Body of pancreas (tissue), 4 donors: ENCODE results near the gene SEZ6L. TPM values are rescaled to one million over a fixed set of nuclear protein-coding genes. Genes with fewer than 3 reads are reported as not detected.

Source experiments
- ATAC-seq: fragments of 150-250 bp; one replicate; pipeline ENCODE4 v1.9.1; 2016
- DNase-seq, 4 donors: peaks; one replicate each; pipeline ENCODE4 v3.0.0-alpha.2; 2019
- H3K27ac ChIP-seq, 4 donors: fragments of 200-600 bp; sonication (generic); 1 replicate in 3 of 4; 2 replicates in 1 of 4; pipeline versions ENCODE4 v1.5.1 to v1.6.1; 2016 to 2019; ENCODE audit warnings: mild to moderate bottlenecking in 1 of 4, mixed read lengths in 1 of 4, moderate library complexity in 1 of 4
- H3K27me3 ChIP-seq, 2 donors: fragments of 200-600 bp; sonication (generic); one replicate each; pipeline ENCODE4 v1.6.0; 2016; ENCODE audit warnings: mild to moderate bottlenecking in 1 of 2
- H3K36me3 ChIP-seq, 2 donors: fragments of 200-600 bp; sonication (generic); replicated peaks in 1 of 2; 2 replicates each; pipeline ENCODE4 v1.5.1; 2016; ENCODE audit warnings: low read depth in 2 of 2; ENCODE audit not compliant: insufficient read depth in 1 of 2
- H3K4me1 ChIP-seq: fragments of 200-600 bp; sonication (generic); one replicate; pipeline ENCODE4 v1.6.0; 2016
- H3K4me3 ChIP-seq, 2 donors: fragments of 200-600 bp; sonication (generic); 1 replicate in 1 of 2; 2 replicates in 1 of 2; pipeline ENCODE4 v1.5.1; 2016 to 2019
- H3K9me3 ChIP-seq, 3 donors: fragments of 200-600 bp; sonication (generic); 1 replicate in 2 of 3; 2 replicates in 1 of 3; pipeline ENCODE4 v1.5.1; 2016
- POLR2A ChIP-seq, 3 donors: fragments of 450-650 bp; IDR thresholded peaks; one replicate each; pipeline ENCODE4 v1.6.1; 2016; ENCODE audit warnings: antibody characterized with exemption in 3 of 3, mild to moderate bottlenecking in 2 of 3
- WGBS, 2 donors: methylation state at CpG; one replicate each; pipeline ENCODE4 v1.1.5; 2017; 5-methylcytosine and 5-hydroxymethylcytosine counted together
- intact Hi-C: fragments of 100-400 bp; cut with DNase I; formaldehyde crosslinking; loops from one replicate; pipeline ENCODE4 v1.15.1; 2023
- total RNA-seq, 2 donors: library from RNA; depleted of rRNA; stranded (reverse); fragments of >200 nt; gene quantifications; one replicate each; pipeline ENCODE4 v1.1.0, GENCODE V29; 2016
- TF ChIP-seq, protein P1 (sequence below), 7 experiments: fragments of 450-650 bp in 4 of 7; fragments of 200-600 bp in 3 of 7; sonication (generic) in 3 of 7; IDR thresholded peaks; one replicate each; pipeline ENCODE4 v1.5.1; 2016 to 2019; ENCODE audit warnings: antibody characterized with exemption in 7 of 7

Gene SEZ6L
- total RNA-seq, 2 donors from 2014 or later = 0.33 to 0.52 TPM

DNA sequence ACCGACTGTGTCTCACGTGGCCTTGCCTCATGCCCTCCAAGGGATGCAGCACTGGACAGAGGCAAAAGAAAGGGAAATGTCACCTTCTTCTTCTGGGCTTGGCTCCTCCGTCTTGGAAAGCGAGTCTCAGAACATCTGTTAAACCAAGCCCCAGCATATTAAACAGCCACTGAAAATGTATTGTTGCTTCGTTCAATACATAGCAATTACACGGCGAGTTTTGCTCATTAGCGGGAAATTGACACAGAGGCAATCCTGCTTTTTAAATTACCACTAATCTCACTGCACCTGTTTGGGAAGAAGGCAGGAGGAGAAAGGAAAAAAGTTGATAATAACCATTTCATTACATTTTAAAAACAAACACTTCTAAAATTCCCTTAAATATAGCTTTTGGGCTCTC, 72.1 kb downstream of the SEZ6L start:
- Histone ChIP-seq H3K27ac (no peak overlapping the region), H3K4me1 (no peaks in the 10 kb centered on the region), H3K9me3 (no peaks in the 10 kb centered on the region), H3K4me3 (no peak overlapping the region), H3K27me3 (no peaks in the 10 kb centered on the region), H3K36me3 (no peaks in the 10 kb centered on the region)
- ATAC-seq = no peak
- 60 to 66% methylated on average over 8 of the region's 8 CpGs for WGBS, 2 donors
- intact Hi-C loops = no loop called here
- TF ChIP-seq, protein P1, sequence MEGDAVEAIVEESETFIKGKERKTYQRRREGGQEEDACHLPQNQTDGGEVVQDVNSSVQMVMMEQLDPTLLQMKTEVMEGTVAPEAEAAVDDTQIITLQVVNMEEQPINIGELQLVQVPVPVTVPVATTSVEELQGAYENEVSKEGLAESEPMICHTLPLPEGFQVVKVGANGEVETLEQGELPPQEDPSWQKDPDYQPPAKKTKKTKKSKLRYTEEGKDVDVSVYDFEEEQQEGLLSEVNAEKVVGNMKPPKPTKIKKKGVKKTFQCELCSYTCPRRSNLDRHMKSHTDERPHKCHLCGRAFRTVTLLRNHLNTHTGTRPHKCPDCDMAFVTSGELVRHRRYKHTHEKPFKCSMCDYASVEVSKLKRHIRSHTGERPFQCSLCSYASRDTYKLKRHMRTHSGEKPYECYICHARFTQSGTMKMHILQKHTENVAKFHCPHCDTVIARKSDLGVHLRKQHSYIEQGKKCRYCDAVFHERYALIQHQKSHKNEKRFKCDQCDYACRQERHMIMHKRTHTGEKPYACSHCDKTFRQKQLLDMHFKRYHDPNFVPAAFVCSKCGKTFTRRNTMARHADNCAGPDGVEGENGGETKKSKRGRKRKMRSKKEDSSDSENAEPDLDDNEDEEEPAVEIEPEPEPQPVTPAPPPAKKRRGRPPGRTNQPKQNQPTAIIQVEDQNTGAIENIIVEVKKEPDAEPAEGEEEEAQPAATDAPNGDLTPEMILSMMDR (IDR thresholded peaks at IDR 0.05) = no peak
- DNase-seq = no peak

DNA sequence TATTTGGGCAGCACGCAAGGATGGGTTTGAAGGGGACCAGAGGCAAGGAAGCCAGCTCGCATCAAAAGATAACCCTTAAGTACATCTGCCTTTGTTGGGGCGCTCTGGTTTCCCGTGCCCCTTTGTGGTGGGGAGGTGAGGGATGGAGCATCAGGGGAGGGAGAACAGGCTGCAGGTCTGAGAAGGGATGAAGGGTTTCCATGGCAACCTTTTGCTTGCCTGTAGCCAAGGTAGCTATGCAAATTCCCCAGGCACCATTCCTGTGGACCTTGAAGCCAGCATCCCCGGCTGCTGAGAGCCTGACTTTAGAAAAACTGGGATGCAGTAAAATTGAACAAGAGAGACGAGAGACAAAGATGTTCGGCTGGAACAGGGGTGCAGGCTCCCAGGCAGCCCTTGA, 75.7 kb downstream of the SEZ6L start:
- Histone ChIP-seq H3K4me3 (no peak overlapping the region), H3K4me1 (no peaks in the 10 kb centered on the region), H3K9me3 (no peaks in the 10 kb centered on the region), H3K36me3 (no peaks in the 10 kb centered on the region), H3K27ac (no peak overlapping the region), H3K27me3 (no peaks in the 10 kb centered on the region)
- TF ChIP-seq, protein P1 (IDR thresholded peaks at IDR 0.05) = no peak
- no peak for TF ChIP-seq POLR2A (IDR thresholded peaks at IDR 0.05)
- DNase-seq (no peak), ATAC-seq (no peak)
- intact Hi-C loops = no loop called here
- WGBS, 2 donors = 45% methylated on average over 5 to 7 of the region's 7 CpGs

DNA sequence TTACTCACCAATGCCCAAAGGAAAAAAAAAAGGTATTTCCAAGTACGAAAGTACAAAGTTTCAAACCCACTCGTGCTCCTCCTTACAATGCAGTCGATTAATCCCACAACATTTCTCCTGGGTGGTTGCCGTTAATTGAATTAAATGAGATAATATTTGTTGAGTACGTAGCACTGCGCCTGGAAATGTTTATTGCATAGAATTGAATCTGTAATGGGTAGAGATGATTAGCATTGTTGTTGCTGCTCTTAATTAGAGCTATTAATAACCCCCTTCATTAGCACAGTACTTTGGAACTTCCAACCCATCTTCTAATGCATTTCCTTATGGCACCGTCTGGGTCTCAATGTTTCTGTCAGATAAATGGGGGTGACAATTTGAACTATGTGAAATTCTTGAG, 77.3 kb downstream of the SEZ6L start:
- no peaks in the 10 kb centered on the region for H3K9me3 ChIP-seq
- TF ChIP-seq POLR2A (IDR thresholded peaks at IDR 0.05) = no peak
- TF ChIP-seq, protein P1 (IDR thresholded peaks at IDR 0.05) = no peak

GRCh38 chr22:26251869-26252268, 82.6 kb downstream of the SEZ6L start:
- WGBS, 2 donors = 60 to 72% methylated on average over 5 of the region's 5 CpGs
- H3K27me3 ChIP-seq = no peaks in the 10 kb centered on the region
- no peaks in the 10 kb centered on the region for H3K36me3 ChIP-seq
- ATAC-seq (no peak), DNase-seq (no peak)
- intact Hi-C loops = no loop called here
- no peaks in the 10 kb centered on the region for H3K9me3 ChIP-seq
- H3K4me3 ChIP-seq = no peak overlapping the region
- H3K27ac ChIP-seq = no peak overlapping the region
- TF ChIP-seq, protein P1 (IDR thresholded peaks at IDR 0.05) = no peak
- no peak for TF ChIP-seq POLR2A (IDR thresholded peaks at IDR 0.05)
- H3K4me1 ChIP-seq = no peaks in the 10 kb centered on the region

More for the DNA sequence above, 77.3 kb downstream of the SEZ6L start:
- ATAC-seq (no peak), DNase-seq (no peak)
- no peak overlapping the region for H3K4me3 ChIP-seq
- 59 to 63% methylated on average over 7 of the region's 7 CpGs for whole genome bisulfite sequencing, 2 donors
- no peaks in the 10 kb centered on the region for H3K4me1 ChIP-seq
- no peak overlapping the region for H3K27ac ChIP-seq
- no peaks in the 10 kb centered on the region for H3K36me3 ChIP-seq
- intact Hi-C loops = no loop called here
- H3K27me3 ChIP-seq = no peaks in the 10 kb centered on the region

- no peaks in the 10 kb centered on the region for H3K9me3 ChIP-seq
- TF ChIP-seq, protein P1 (IDR thresholded peaks at IDR 0.05) = no peak
- TF ChIP-seq POLR2A (IDR thresholded peaks at IDR 0.05) = no peak
- no peak overlapping the region for H3K4me3 ChIP-seq
- H3K36me3 ChIP-seq = no peaks in the 10 kb centered on the region
- WGBS, 2 donors = 4% methylated on average over 6 of the region's 6 CpGs
- DNase-seq (peak in 1 of 4 donors; percentile 2), ATAC-seq (no peak)
- no peak overlapping the region for H3K27ac ChIP-seq
- intact Hi-C loops = no loop called here
- H3K4me1 ChIP-seq = no peaks in the 10 kb centered on the region
- H3K27me3 ChIP-seq = no peaks in the 10 kb centered on the region
Measured at GRCh38 chr22:26259510-26259909, 90.2 kb downstream of the SEZ6L start.
